Neural cell (in vitro differentiated cells): ENCODE results near the gene OBP2A.

Source experiments
- CTCF ChIP-seq: fragments of 450-650 bp; IDR thresholded peaks from 2 replicates; pipeline ENCODE4 v1.5.1; 2014; ENCODE audit warnings: antibody characterized with exemption, mild to moderate bottlenecking, moderate library complexity; ENCODE audit not compliant: poor library complexity, severe bottlenecking
- EP300 ChIP-seq: fragments of 450-650 bp; conservative IDR thresholded peaks from 2 replicates; pipeline ENCODE4 v1.6.1; 2014; ENCODE audit warnings: antibody characterized with exemption, mild to moderate bottlenecking, moderate library complexity; ENCODE audit not compliant: poor library complexity, severe bottlenecking
- EZH2 ChIP-seq: fragments of 200-600, 300-800 bp; shearing (Covaris generic), sonication (generic); IDR thresholded peaks from 2 replicates; pipeline ENCODE4 v1.6.1; 2014; ENCODE audit warnings: antibody characterized with exemption, low read length, borderline replicate concordance, mild to moderate bottlenecking; ENCODE audit not compliant: insufficient read depth, poor library complexity, severe bottlenecking
- POLR2AphosphoS5 ChIP-seq: IDR thresholded peaks from 2 replicates; pipeline ENCODE4 v1.6.1; 2012
- TAF1 ChIP-seq: IDR thresholded peaks from 2 replicates; pipeline ENCODE4 v1.6.1; 2012; ENCODE audit warnings: low read depth

GRCh38 chr9:135514342-135515082 is 31.4 kb upstream of the OBP2A start:
- TF ChIP-seq CTCF (no peak), EP300 (no peak), TAF1 (no peak), EZH2 (no peak), POLR2AphosphoS5 (no peak)
